Measurements from ENCODE around the gene CD99. TPM values are rescaled to one million over a fixed set of nuclear protein-coding genes. Genes with fewer than 3 reads are reported as not detected.

CD99 gene
- total RNA-seq, 1 donor: 184 TPM

- H3K9me3 ChIP-seq (ENCODE audit: low read depth, low read length): no peaks in the 10 kb centered on the region
- no peaks in the 10 kb centered on the region for H3K27me3 ChIP-seq (ENCODE audit: insufficient read depth, low read length)
- H3K4me1 ChIP-seq (ENCODE audit: insufficient read depth, low read length): no peaks in the 10 kb centered on the region
- H3K4me3 ChIP-seq (ENCODE audit: low read length): no peak overlapping the region
Measured at GRCh38 chrX:2684256-2684655, 6.8 kb upstream of the CD99 start.

GRCh38 chrX:2685886-2686285, 5.2 kb upstream of the CD99 start:
- Histone ChIP-seq H3K4me1 (ENCODE audit: insufficient read depth, low read length) (no peaks in the 10 kb centered on the region), H3K4me3 (ENCODE audit: low read length) (no peak overlapping the region), H3K9me3 (ENCODE audit: low read depth, low read length) (no peaks in the 10 kb centered on the region), H3K27me3 (ENCODE audit: insufficient read depth, low read length) (no peaks in the 10 kb centered on the region)

- Histone ChIP-seq H3K27me3 (ENCODE audit: insufficient read depth, low read length) (no peaks in the 10 kb centered on the region), H3K4me1 (ENCODE audit: insufficient read depth, low read length) (peaks cover 32% of the 10 kb centered on the region), H3K4me3 (ENCODE audit: low read length) (no peak overlapping the region), H3K9me3 (ENCODE audit: low read depth, low read length) (no peaks in the 10 kb centered on the region)
Measured at GRCh38 chrX:2689773-2690666, 1.1 kb upstream of the CD99 start.

GRCh38 chrX:2691543-2692220, 587 bp downstream of the CD99 start:
- Histone ChIP-seq H3K4me3 (ENCODE audit: low read length) (peak overlapping the region; percentile 85), H3K9me3 (ENCODE audit: low read depth, low read length) (no peaks in the 10 kb centered on the region), H3K27me3 (ENCODE audit: insufficient read depth, low read length) (no peaks in the 10 kb centered on the region), H3K4me1 (ENCODE audit: insufficient read depth, low read length) (peaks cover 49% of the 10 kb centered on the region)

- H3K4me1 ChIP-seq (ENCODE audit: insufficient read depth, low read length): peaks cover 56% of the 10 kb centered on the region
- no peaks in the 10 kb centered on the region for H3K9me3 ChIP-seq (ENCODE audit: low read depth, low read length)
- peak overlapping the region; percentile 85 for H3K4me3 ChIP-seq (ENCODE audit: low read length)
- H3K27me3 ChIP-seq (ENCODE audit: insufficient read depth, low read length): no peaks in the 10 kb centered on the region
Measured at GRCh38 chrX:2692221-2693112, 1.4 kb downstream of the CD99 start.

- Histone ChIP-seq H3K4me1 (ENCODE audit: insufficient read depth, low read length) (peaks cover 65% of the 10 kb centered on the region), H3K9me3 (ENCODE audit: low read depth, low read length) (no peaks in the 10 kb centered on the region), H3K27me3 (ENCODE audit: insufficient read depth, low read length) (no peaks in the 10 kb centered on the region), H3K4me3 (ENCODE audit: low read length) (peak overlapping the region; percentile 85)
Measured at GRCh38 chrX:2693113-2694002, 2.3 kb downstream of the CD99 start.

GRCh38 chrX:2694914-2695267, 3.8 kb downstream of the CD99 start:
- no peak overlapping the region for H3K4me3 ChIP-seq (ENCODE audit: low read length)
- no peaks in the 10 kb centered on the region for H3K27me3 ChIP-seq (ENCODE audit: insufficient read depth, low read length)
- peaks cover 80% of the 10 kb centered on the region for H3K4me1 ChIP-seq (ENCODE audit: insufficient read depth, low read length)
- H3K9me3 ChIP-seq (ENCODE audit: low read depth, low read length): no peaks in the 10 kb centered on the region

GRCh38 chrX:2696698-2697215, 5.7 kb downstream of the CD99 start:
- Histone ChIP-seq H3K9me3 (ENCODE audit: low read depth, low read length) (no peaks in the 10 kb centered on the region), H3K27me3 (ENCODE audit: insufficient read depth, low read length) (no peaks in the 10 kb centered on the region), H3K4me3 (ENCODE audit: low read length) (peak overlapping the region; percentile 2), H3K4me1 (ENCODE audit: insufficient read depth, low read length) (peaks cover 97% of the 10 kb centered on the region)

- Histone ChIP-seq H3K27me3 (ENCODE audit: insufficient read depth, low read length) (no peaks in the 10 kb centered on the region), H3K4me1 (ENCODE audit: insufficient read depth, low read length) (peaks cover 97% of the 10 kb centered on the region), H3K4me3 (ENCODE audit: low read length) (no peak overlapping the region), H3K9me3 (ENCODE audit: low read depth, low read length) (no peaks in the 10 kb centered on the region)
Measured at GRCh38 chrX:2697306-2697705, 6.2 kb downstream of the CD99 start.

- no peak overlapping the region for H3K4me3 ChIP-seq (ENCODE audit: low read length)
- H3K9me3 ChIP-seq (ENCODE audit: low read depth, low read length): no peaks in the 10 kb centered on the region
- H3K27me3 ChIP-seq (ENCODE audit: insufficient read depth, low read length): no peaks in the 10 kb centered on the region
- H3K4me1 ChIP-seq (ENCODE audit: insufficient read depth, low read length): peaks cover 94% of the 10 kb centered on the region
Measured at GRCh38 chrX:2697741-2698299, 6.7 kb downstream of the CD99 start.

- H3K9me3 ChIP-seq (ENCODE audit: low read depth, low read length): no peaks in the 10 kb centered on the region
- H3K4me1 ChIP-seq (ENCODE audit: insufficient read depth, low read length): peaks cover 94% of the 10 kb centered on the region
- no peaks in the 10 kb centered on the region for H3K27me3 ChIP-seq (ENCODE audit: insufficient read depth, low read length)
- no peak overlapping the region for H3K4me3 ChIP-seq (ENCODE audit: low read length)
Measured at GRCh38 chrX:2698604-2699003, 7.5 kb downstream of the CD99 start.

- Histone ChIP-seq H3K27me3 (ENCODE audit: insufficient read depth, low read length) (no peaks in the 10 kb centered on the region), H3K9me3 (ENCODE audit: low read depth, low read length) (no peaks in the 10 kb centered on the region), H3K4me3 (ENCODE audit: low read length) (no peak overlapping the region), H3K4me1 (ENCODE audit: insufficient read depth, low read length) (peaks cover 94% of the 10 kb centered on the region)
Measured at GRCh38 chrX:2699959-2700358, 8.9 kb downstream of the CD99 start.

GRCh38 chrX:2700405-2701320, 9.6 kb downstream of the CD99 start:
- H3K27me3 ChIP-seq (ENCODE audit: insufficient read depth, low read length): no peaks in the 10 kb centered on the region
- H3K4me1 ChIP-seq (ENCODE audit: insufficient read depth, low read length): peaks cover 91% of the 10 kb centered on the region
- H3K9me3 ChIP-seq (ENCODE audit: low read depth, low read length): no peaks in the 10 kb centered on the region
- H3K4me3 ChIP-seq (ENCODE audit: low read length): no peak overlapping the region
